ENCODE results near the gene CDH13.

DNA sequence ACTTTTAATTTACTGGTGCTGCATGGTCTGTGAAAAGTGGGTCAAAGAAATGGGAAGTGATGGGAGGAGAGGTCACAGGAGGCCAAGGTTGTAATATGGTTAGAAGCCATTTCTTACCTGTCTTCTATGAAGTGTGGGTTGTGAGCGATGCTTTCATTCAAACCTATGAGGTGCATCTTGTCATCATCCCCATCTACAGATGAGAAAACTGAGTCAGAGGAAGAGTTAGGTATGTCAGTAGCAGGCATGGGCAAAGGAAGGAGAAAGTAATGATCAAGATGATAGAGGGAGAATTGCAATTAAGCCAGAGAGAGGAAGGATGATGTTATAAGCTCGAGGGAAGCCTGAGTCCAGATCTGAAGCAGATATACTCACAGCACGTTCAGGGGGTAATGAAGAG is 19.7 kb downstream of the CDH13 start:
- TF ChIP-seq, protein P1, sequence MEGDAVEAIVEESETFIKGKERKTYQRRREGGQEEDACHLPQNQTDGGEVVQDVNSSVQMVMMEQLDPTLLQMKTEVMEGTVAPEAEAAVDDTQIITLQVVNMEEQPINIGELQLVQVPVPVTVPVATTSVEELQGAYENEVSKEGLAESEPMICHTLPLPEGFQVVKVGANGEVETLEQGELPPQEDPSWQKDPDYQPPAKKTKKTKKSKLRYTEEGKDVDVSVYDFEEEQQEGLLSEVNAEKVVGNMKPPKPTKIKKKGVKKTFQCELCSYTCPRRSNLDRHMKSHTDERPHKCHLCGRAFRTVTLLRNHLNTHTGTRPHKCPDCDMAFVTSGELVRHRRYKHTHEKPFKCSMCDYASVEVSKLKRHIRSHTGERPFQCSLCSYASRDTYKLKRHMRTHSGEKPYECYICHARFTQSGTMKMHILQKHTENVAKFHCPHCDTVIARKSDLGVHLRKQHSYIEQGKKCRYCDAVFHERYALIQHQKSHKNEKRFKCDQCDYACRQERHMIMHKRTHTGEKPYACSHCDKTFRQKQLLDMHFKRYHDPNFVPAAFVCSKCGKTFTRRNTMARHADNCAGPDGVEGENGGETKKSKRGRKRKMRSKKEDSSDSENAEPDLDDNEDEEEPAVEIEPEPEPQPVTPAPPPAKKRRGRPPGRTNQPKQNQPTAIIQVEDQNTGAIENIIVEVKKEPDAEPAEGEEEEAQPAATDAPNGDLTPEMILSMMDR (IDR thresholded peaks at IDR 0.05 in 4 of 5, conservative IDR thresholded peaks at IDR 0.05 in 1 of 5): no peak
- TF ChIP-seq POLR2A (IDR thresholded peaks at IDR 0.05): no peak
